Osteoblast (primary cell): ENCODE measurements around the gene GRIN1. TPM values are rescaled to one million over a fixed set of nuclear protein-coding genes. Genes with fewer than 3 reads are reported as not detected.

ENCODE experiments used
- DNase-seq: peaks from one replicate; pipeline ENCODE4 v3.0.0; 2011; ENCODE audit warnings: low spot score, mixed read lengths; ENCODE audit not compliant: insufficient read length; ENCODE audit errors: missing footprints
- H2AFZ ChIP-seq: 2 replicates; pipeline ENCODE4 v1.6.0; 2011; ENCODE audit warnings: mild to moderate bottlenecking, low read length
- H3K27ac ChIP-seq: 2 replicates; pipeline ENCODE4 v1.5.1; 2011; ENCODE audit warnings: mild to moderate bottlenecking, low read depth, low read length, moderate library complexity
- H3K27me3 ChIP-seq: 2 replicates; pipeline ENCODE4 v1.6.0; 2012; ENCODE audit warnings: mild to moderate bottlenecking, control low read depth, inconsistent platforms, low read length, moderate library complexity; ENCODE audit not compliant: insufficient read depth
- H3K36me3 ChIP-seq: 2 replicates; pipeline ENCODE4 v1.5.1; 2011; ENCODE audit warnings: mild to moderate bottlenecking, low read length, control low read depth, moderate library complexity; ENCODE audit not compliant: insufficient read depth
- H3K4me1 ChIP-seq: 2 replicates; pipeline ENCODE4 v1.5.1; 2011; ENCODE audit warnings: mild to moderate bottlenecking, low read length, control low read depth, moderate library complexity; ENCODE audit not compliant: insufficient read depth
- H3K4me2 ChIP-seq: 2 replicates; pipeline ENCODE4 v1.6.0; 2011; ENCODE audit warnings: mild to moderate bottlenecking, low read length; ENCODE audit not compliant: insufficient read depth
- H3K4me3 ChIP-seq: fragments of 200-600 bp; sonication (generic); 3 replicates; pipeline ENCODE4 v1.5.1; 2012; ENCODE audit warnings: mild to moderate bottlenecking, low read length, inconsistent platforms; ENCODE audit not compliant: insufficient read depth
- H3K79me2 ChIP-seq: 2 replicates; pipeline ENCODE4 v1.6.0; 2012; ENCODE audit warnings: mild to moderate bottlenecking, low read length, control low read depth, inconsistent platforms; ENCODE audit not compliant: insufficient read depth
- H3K9me3 ChIP-seq: 2 replicates; pipeline ENCODE4 v1.5.1; 2011; ENCODE audit warnings: low read depth, low read length, control low read depth
- H4K20me1 ChIP-seq: 2 replicates; pipeline ENCODE4 v1.6.0; 2012; ENCODE audit warnings: mild to moderate bottlenecking, low read length, control low read depth; ENCODE audit not compliant: insufficient read depth
- CTCF ChIP-seq: IDR thresholded peaks from 2 replicates; pipeline ENCODE4 v1.5.1; 2011; ENCODE audit warnings: mild to moderate bottlenecking, low read depth, low read length, moderate library complexity; ENCODE audit errors: extremely low read depth
- total RNA-seq: library from RNA; depleted of rRNA; stranded (reverse); fragments of >200 nt; gene quantifications from 2 replicates; pipeline ENCODE4 v1.2.3, GENCODE V29; 2012

GRIN1 gene
- total RNA-seq, 1 donor, result not detected

DNA sequence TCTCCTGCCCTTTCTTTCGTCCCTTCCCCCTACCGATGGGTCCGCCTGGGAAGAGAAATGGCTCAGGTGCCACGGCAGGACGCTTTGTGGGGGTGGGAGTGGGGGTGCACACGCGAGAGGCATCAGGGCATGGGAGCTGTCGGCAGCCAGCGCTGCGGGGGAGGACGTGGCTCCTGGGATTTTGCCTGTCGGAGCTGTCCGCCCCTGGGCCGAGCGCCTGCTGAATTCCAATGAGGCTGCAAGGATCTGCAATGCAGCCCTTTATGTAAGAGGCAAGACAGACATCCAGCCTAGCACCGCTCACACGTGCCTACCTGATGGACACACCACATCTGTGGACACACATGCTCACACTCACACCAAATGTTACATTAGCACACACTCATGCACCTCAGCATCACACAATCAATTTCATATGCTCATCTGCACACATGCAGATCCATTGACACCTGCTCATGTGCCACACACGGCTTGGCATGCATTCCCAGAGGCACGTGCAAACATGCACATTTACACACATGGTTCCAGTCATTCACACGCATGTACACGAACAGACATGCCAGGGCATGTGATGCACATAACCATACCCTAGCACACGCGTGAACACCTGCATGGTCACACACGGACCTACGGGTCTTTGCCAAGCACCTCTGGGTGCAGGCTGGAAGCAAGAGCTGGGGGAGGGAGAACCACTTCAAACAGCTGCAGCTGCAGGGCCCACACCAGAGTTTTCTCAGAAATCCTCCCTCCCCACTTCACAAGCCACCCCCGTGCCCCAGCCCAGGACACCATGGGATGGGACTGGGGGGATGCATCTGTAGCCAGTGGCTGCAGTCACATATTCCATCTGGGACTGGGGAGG, 1.4 kb downstream of the GRIN1 start:
- no peaks in the 10 kb centered on the region for H3K36me3 ChIP-seq
- no peaks in the 10 kb centered on the region for H3K4me1 ChIP-seq
- peaks cover 48% of the 10 kb centered on the region for H3K27me3 ChIP-seq
- no peaks in the 10 kb centered on the region for H3K79me2 ChIP-seq
- no peak overlapping the region for H2AFZ ChIP-seq
- TF ChIP-seq CTCF, result no peak
- H3K4me3 ChIP-seq, result no peak overlapping the region
- H3K9me3 ChIP-seq, result no peaks in the 10 kb centered on the region
- no peak overlapping the region for H3K4me2 ChIP-seq
- no peaks in the 10 kb centered on the region for H4K20me1 ChIP-seq
- no peak overlapping the region for H3K27ac ChIP-seq
- DNase-seq, result peak; percentile 91

DNA sequence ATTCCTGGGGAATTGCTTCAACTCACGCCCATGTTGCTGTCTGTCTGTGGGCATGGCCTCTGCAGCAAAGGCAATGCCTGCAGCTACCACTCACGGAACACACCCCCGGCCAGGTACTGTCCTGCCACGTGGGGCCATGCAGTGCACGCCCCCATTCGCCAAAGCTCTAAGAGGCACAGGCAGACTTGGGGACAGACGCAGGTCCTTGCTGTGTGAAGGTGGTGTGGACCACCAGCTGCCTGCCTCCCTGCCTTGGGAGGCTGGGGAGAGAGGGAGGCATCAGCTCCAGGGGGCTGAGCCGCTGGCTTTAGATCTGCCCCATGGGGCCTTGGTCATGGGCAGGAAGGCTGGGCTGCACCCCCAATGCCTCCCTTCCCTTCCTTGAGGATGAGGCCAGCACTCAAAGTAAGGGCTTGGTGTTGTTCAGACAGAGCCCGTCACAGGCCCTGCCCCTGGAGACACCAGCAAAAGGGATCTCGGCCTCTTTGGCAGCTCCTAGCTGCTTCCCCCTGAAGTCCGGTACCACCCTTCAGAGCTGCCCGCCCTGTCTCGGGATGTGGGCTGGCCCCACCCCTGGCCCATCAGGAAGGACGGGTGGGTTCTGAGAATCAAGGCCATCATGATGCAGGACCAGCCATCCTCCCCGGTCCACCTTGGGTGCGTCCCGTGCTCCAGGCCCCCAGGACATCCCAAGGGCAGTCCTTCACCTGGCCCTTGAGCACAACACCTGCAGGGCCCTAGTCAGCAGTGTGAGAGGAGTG, 2.3 kb downstream of the GRIN1 start:
- Histone ChIP-seq H3K4me1 (no peaks in the 10 kb centered on the region), H3K4me3 (no peak overlapping the region), H3K27me3 (peaks cover 48% of the 10 kb centered on the region), H3K27ac (no peak overlapping the region), H2AFZ (no peak overlapping the region), H3K4me2 (no peak overlapping the region), H4K20me1 (no peaks in the 10 kb centered on the region), H3K36me3 (no peaks in the 10 kb centered on the region), H3K79me2 (no peaks in the 10 kb centered on the region), H3K9me3 (no peaks in the 10 kb centered on the region)
- TF ChIP-seq CTCF, result no peak
- peak; percentile 85 for DNase-seq

DNA sequence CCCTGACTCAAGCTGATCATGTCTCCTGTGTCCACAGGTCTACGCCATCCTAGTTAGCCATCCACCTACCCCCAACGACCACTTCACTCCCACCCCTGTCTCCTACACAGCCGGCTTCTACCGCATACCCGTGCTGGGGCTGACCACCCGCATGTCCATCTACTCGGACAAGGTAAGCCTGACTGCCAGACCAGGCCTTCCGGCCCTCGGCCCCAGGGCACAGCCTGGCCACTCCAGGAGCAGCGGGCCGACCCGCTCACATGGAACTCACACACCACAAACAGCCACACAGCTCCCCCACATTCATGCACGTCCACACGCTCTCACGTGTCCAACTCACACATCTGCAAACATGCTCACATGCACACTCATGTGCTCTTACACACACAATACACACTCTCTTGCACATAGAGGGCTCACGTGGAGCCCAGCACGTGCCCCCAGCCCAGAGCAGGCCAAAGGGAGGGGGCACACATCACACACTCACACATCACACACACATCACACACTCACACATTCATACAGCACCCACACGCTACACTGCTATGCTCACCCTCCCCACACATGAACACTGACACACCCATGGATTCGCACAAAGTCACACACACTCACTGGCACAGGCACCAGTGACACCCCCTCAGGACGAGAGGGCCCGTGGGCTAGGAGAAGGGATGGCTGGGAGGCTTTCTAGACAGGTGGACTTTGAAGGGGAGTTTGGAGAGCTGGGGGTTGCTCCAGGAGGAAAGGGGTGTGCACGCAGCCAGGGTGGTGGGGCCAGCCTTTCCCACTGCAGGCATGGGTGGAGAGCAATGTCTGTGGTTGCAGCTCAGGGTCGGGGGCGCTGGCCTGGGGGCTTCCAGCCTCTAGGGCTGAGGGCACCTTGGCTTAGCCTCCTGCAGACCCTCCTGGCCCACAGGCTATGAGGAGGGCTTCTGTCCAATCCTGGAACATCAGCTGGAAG, 3.3 kb downstream of the GRIN1 start:
- Histone ChIP-seq H3K9me3 (no peaks in the 10 kb centered on the region), H3K36me3 (no peaks in the 10 kb centered on the region), H3K4me2 (no peak overlapping the region), H3K27me3 (peaks cover 37% of the 10 kb centered on the region), H3K4me1 (no peaks in the 10 kb centered on the region), H3K27ac (no peak overlapping the region), H3K79me2 (no peaks in the 10 kb centered on the region), H3K4me3 (no peak overlapping the region), H2AFZ (no peak overlapping the region), H4K20me1 (no peaks in the 10 kb centered on the region)
- TF ChIP-seq CTCF, result no peak
- DNase-seq, result peak; percentile 73
